Stimulated activated CD4-positive, alpha-beta T cell treated with anti-CD3 and anti-CD28 coated beads, Interleukin-15, amount 100 ng/mL, for 24 hours (primary cell): ENCODE data around the gene SGCA.

Experiments
- DNase-seq: peaks from one replicate; pipeline ENCODE4 v3.0.0-alpha.2; 2020

SGCA gene

DNA sequence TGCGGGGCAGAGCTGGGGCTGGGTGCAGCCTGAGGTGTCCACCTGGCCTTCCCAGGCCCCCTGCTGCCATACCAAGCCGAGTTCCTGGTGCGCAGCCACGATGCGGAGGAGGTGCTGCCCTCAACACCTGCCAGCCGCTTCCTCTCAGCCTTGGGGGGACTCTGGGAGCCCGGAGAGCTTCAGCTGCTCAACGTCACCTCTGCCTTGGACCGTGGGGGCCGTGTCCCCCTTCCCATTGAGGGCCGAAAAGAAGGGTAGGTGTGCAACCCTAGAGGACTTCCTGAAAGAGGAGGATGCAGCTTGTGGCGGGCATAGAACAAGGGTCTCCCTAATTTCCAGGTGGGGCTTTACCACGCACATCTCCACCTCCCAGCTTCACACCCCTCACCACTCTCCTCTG, 2.5 kb downstream of the SGCA start:
- DNase-seq = no peak

DNA sequence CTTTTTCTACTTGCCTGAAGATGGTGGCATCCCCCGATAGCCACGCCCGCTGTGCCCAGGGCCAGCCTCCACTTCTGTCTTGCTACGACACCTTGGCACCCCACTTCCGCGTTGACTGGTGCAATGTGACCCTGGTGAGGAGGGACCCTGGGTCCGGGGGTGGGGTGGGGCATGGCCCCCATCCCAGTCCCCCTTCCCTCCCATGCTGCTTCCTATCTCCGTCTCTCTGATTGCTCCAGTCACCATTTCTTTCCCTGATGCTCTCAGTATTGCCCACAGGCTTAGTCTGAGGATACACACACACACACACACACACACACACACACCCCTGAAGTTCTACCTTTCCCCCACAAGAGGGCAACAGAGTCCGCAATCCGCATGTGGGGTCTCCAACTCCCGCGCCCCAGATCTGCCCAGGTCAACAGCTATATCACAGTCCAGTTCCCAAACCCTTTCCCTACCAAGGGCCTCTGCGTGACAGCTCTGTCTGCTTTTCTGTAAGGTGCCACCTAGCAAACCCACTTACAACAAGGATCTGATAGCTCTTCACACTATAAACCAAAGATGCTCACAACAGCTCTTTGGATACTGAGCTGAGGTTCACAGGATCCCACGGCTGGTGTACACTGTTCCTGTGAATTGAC, 3.4 kb downstream of the SGCA start:
- DNase-seq = peak; percentile 69

DNA sequence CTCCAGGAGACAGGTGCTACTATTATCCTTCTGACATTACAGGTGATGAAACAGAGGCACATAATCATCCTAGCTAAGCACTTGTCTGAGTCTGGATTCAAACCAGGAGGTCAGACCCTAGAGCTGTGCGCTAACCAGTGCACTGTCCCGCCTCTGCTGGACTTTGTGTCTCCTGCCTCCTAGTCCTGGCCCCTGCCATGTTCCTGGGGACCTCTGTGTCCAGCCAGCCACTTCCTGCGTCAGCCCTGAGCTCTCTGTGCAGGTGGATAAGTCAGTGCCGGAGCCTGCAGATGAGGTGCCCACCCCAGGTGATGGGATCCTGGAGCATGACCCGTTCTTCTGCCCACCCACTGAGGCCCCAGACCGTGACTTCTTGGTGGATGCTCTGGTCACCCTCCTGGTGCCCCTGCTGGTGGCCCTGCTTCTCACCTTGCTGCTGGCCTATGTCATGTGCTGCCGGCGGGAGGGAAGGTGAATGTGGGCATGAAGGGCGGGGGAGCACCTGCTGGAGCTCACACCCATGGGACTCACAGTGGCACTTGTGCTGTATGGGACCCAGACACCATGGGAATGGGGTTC, 4.2 kb downstream of the SGCA start:
- DNase-seq = no peak

DNA sequence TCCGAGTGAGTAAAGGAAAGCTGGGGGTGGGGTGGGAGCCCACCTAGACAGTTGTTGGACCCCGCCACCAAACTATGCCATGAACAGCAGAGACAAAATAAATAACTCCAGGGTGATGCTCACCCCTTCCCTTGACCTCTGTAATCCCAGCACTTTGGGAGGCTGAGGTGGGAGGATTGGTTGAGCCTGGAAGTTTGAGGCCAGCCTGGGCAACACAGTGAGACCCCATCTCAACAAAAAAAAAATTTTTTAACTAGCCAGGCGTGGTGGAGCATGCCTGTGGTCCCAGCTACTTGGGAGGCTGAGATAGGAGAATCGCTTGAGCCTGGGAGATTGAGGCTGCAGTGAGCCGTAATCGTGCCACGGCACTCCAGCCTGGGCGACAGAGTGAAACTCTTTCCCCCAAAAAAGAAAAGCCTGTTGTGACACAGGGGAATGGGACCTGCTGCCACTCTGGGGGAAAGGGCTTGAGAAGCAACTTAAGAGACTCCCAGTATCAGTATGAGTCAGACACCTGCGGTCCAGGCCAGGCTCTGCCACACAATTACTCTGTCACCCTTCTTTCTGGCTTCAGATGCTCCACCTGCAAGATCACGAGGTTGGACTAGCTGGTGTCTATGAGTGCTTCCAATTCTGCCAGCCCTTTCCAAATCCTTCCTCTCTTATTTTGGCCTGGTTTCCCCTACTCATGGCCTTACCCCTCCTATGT, 5.0 kb downstream of the SGCA start:
- no peak for DNase-seq

DNA sequence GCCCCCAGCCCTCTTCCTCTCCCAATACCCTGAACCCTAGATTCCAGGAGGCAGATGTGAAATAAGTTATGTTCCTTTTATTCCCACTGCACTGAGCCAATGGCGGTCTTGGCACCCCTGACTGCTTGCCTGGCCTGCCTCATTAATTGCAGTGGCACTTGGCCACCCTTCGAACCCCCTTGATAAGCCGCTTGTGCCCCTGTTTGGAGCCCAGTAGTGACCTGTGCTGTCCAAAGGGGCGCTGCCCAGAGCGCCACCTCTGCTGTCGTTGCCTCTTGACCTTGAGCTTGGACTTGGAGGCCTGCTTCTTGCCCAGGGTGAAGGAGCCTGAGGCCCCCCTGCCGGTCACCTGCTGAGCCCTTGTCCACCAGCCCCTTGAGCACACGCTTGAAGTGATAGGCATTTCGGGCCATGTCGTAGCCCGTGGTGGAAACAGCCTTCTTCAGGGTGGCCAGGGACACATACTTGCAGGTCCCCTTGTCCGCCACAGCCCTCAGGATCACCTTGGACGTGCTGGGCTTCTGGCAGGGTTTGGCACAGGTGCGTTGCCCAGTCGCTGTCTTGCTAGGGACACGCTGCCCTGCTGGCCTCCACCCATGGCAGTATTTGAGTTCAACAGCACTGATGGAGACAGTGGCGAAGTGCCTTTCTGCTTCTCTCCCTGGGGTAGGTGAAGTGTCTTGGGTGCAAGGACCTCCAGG, 5.7 kb downstream of the SGCA start:
- no peak for DNase-seq

DNA sequence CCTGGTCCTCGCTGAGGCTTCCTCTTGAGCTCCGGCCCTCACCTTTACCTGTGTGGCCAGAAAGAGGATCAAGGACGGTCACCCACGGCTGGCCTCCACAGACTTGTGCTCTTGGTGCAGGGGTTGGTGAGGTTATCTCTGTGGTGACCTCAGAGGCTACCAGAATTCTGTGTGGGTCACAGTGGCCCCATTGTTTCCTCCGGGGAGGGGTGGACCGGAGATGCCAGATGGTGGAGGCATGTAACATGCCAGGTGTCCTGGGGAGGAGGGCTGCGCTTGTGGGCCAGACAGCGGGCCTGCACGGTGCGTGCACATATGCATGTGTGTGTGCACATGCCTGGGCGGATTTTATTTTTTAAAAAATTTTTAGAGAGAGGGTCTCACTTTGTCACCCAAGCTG, 6.3 kb downstream of the SGCA start:
- DNase-seq = no peak

DNA sequence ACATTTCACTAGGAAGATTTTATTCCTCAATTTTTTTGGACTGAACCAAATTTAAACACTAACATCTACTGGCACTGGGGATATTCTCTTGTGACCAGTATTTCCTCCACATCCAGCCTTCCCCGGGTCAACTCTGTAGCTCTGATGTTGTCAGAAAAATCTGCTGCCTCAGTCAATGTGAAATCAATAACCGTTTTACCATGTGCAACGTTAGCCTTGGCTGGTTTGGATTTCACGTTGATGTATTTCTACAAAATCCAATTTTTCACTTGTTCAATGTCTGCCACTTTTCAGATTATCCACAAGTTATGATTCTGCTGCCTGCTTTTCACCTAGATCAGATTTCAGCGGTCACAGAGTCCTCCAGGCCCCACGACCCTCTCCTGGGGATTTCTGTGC, 7.1 kb downstream of the SGCA start:
- no peak for DNase-seq

DNA sequence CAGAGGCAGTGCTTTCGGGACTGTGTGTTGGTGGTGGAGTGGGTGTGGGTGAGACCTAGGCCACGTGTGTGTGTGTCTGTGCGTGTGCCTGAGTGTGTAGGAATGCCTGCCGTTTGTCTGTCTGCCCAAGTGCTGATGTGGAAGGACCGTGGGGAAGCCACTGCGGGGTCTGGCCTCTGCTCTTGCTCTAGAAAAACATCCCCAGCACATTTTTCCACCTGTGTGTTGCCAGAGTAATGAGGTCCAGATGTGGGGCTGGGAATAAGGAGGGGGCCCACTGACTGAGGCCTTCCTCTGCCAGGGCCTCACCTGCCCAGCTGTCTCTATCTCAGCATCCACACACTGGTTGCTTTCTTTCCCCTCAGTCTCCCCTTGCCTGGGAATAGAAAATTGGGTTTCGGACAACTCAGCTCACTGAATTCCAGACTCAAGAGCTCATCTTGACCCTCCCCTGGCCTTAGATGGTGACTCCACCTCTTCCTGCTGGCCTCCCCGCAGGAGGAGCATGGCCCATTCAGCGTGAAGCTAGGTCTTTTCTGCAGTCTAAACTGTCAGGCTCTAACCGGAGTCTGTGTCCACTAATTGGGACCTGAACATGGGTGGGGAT, 7.6 kb downstream of the SGCA start:
- DNase-seq = no peak

DNA sequence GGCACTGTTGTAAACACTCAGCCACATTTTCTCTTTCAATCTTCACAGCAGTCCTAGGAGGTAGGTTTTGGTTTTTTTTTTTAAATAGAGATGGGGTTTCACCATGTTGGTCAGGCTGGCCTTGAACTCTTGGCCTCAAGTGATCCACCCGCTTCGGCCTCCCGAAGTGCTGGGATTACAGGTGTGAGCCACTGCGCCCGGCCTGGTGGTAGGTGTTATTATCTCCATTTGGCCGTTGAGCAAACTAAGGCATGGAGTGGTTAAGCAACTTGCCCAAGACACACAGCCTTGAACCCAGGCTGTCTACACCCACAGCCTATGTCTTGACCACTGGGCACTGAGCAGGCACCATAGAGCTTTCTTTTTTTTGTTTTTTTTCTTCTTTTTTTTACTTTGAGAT, 8.6 kb downstream of the SGCA start:
- DNase-seq = no peak

DNA sequence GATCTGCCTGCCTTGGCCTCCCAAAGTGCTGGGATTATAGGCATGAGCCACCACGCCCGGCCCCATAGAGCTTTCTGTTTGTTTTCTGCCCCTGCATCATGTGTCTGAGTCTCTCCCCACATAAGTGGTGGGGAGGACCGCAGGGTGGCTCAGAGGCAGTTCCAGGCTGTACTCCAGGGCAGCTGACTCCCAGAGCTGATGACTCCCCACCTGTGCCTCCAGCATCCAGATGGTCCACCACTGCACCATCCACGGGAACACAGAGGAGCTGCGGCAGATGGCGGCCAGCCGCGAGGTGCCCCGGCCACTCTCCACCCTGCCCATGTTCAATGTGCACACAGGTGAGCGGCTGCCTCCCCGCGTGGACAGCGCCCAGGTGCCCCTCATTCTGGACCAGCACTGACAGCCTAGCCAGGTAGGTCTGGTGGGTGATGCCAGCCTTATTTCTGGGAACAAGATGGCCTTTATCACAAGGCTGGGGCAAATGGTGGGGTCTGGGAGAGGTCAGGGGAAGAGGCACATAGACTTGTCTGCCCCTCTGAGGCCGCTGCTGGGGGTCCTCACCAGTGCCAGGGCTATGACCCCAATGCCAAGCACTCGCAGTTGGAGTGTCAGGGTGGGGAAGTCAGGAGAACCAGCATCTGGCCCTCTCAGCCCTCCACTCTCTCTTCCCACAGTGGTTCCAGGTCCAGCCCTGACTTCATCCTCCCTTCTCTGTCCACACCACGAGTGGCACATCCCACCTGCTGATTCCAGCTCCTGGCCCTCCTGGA, 9.4 kb downstream of the SGCA start:
- no peak for DNase-seq

DNA sequence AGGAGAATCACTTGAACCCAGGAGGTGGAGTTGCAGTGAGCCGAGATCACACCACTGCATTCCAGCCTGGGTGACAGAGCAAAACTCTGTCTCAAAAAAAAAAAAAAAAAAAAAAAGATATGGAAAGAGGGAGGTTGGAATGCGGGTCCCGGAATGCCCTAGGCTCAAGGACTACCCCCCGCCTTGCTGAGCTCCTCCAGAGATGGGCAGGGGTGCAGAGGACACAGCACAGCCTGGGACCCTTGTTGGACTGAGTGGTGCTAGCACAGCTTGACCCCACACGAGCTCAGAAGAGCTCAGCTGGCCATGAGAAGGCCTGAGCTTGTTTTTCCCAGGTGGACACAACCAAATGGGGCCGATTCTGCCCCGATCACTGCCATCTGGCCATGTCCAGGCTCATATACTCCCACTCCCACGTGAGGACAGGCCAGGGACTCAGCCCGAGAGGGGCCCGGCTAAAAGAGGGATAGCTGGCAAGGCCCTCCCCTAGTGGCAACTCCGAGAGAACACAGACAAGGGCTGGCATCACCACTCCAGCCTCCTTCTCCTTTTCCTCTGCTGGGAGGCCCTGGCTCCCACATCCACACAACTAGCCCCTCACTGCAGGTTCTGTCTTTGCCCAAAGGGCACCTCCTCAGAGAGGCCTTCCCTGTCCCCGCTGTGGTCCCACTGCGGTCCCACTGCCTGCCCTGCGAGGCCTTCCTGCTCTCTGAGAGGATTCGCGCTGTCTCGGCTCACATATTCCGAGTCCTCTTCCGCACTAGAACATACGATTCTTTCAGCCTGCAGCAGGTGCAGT, 11.0 kb downstream of the SGCA start:
- DNase-seq = no peak

DNA sequence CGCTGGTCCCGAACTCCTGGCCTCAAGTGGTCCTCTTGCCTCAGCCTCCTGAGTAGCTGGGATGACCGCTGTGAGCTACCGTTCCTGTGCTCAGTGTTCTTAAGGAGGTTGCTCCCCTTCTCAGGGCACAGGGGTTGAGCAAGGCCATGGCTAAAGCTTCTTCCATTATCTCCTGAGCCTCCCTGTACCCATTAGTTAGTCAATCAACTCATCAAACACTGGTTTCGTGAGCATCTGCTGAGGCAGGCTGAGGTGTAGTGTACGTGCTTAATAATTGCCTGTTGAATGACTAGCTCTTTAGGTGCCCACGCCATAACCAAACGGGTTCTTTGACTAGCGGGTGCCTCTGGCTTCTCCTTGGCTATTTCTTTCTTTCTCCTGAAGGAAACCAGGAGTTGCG, 11.7 kb downstream of the SGCA start:
- no peak for DNase-seq

DNA sequence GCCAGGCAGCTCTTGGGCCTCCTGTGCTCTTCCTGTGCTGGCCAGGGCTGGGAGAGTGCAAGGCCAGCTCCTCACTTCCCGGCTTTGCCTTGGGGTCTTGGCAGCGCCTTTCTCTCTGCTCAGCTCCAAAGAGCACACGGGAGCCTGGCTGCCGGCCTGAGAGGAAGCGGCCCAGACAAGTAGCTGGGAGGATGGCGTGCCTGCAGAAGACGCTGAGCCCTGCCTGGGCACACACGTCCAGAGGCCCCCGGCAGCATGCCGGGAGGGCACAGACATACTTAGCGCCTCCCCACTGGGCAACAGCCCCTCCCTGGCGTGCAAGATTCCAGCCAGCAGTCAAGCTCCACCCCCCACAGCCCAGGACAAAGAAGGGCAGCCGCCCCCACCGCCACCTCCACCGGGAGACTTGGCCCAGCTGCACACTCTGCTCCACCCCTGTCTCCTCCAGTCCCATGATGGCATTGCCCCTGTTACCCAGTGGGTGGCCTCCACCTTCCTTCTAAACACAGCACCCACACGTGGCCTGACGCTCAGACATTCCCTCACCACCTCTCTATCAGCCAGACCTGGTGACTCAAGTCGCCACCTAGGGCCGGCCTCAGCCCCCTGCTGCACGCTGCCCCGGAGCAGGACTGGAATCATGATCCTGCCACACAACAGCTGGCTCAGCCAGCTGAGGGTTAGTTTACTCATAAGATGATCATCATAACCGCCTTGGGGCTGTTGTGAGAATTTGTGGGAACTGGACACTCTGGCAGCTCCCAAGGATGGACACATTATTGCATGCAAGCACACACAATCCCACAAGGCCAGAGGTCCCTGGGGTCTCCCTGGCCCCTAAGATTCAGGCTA, 12.4 kb downstream of the SGCA start:
- DNase-seq = peak; percentile 66

DNA sequence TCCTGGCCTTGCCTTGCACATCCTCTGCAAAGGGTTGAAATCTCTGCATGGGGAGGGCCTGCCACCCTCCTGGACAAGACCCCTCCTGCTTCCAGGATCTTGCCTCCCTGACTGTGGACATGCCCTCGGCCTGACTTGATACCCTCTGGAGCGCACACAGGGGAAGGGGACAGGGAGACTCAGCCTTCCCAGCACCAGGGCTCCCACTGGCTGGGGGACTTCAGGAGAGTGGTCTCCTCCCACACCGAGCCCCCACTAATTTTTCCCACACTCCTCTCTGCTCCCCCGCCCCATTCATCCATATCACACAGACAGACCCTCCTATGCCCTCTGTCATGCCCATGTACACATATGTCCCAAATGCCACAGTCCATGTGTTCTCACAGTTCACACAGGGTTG, 14.3 kb downstream of the SGCA start:
- DNase-seq = no peak

DNA sequence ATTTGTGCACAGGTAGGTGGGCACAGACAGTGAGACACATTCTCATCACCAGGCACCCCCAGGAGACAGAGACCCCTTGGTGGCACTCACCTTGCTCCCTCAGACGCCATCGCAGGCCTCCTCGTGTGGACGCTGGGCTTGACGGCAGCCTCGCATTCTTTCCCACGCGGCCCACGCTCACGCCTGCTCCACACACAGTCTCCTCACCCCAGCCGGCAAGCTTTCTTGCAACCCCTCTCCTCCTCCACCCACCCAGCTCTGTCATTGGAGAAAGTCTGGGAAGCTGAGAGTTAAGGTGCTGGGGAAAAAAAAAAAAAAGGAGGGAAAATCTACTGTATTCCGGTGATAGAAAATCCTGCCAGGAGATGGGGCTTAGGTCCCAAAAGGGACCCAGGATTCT, 14.8 kb downstream of the SGCA start:
- DNase-seq = no peak

DNA sequence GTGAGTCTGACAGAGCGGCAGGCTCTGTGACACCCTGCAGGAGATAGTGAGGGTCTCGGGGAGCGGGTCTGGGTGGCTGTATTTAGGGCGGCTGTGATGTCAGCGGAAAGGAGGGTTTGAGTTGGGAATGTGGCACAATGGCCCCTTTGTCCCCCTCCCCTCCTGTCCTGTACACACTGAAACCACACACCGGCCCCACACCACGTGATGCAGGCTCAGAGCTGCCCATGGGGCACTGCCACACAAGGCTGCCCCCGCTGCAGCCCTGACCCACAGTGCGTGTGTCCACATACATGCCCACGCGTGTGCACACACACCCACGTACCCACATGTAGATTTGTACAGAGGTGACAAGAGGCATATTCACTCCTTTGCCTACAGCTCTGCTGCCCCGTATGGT, 15.3 kb downstream of the SGCA start:
- DNase-seq = no peak

DNA sequence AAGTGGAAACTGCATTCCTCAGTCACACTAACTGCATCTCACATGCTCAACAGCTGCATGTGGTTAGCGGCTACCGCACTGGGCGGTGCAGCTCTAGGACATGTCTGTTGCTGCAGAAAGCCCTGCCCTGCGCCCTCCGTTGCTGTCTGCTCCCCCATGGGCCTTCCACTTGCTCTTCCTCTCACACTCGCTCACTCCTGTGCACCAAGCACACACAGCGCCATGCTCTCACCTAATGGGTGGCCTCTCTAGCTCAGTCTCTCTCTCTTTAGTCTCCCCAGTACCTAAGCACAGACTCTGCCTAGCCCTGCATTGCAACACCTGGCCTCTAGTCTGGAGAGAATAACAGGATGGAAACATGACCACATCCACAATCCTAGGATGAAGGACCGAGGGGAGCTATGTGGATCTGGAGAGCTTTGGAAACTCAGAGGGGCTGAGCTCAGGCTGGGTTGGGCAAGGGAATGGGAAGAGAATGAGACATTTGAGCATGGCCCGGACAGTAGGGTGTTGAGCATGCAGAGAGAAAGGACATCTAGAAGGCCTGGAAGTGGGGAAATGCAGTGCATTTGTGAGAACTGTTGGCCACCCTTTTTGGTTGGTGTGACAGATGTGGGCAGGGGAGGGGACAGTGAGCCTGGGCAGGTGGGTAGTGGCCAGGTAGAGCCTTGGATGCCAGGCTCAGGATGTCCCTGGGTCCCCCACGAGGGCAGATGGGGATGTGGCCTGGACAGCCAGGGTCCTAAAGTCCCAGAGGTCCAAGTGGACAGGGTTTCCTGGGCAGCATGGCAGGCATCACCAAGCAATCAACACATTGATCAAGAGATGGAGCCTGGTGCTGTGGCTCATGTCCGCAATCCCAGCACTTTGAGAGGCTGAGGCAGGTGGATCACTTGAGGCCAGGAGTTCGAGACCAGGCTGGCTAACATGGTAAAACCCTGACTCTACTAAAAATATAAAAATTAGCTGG, 16.1 kb downstream of the SGCA start:
- DNase-seq = no peak

DNA sequence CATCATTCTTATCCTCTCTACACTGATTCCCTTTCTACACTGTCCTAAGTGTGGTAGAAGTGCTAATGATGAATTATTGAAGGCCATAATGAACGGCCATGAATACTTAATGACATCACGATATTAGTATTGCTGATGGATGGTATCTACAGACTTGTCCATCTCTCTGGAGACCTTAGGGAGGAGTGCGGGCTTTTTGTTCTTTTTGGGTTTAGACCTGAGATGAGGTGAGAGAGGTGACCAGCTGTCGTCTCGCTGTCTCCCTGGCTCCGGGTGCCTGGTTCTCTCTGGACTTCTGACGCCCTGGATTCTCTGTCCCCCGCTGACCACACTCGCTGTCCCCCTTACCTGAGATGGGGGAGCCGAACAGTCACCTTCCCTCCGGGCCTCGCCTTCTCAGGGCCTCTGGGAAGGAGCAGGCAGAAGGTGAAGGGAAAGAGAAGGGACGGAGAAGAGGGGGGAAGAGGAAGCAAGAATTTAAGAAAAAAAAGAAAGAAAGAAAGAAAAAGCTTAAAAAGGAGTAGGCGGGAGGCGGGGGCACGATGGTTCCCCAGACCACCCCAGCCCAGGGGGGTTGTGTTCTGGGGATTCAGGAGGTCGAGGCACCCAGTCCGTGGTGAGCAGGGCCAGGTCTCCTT, 17.1 kb downstream of the SGCA start:
- DNase-seq = no peak

DNA sequence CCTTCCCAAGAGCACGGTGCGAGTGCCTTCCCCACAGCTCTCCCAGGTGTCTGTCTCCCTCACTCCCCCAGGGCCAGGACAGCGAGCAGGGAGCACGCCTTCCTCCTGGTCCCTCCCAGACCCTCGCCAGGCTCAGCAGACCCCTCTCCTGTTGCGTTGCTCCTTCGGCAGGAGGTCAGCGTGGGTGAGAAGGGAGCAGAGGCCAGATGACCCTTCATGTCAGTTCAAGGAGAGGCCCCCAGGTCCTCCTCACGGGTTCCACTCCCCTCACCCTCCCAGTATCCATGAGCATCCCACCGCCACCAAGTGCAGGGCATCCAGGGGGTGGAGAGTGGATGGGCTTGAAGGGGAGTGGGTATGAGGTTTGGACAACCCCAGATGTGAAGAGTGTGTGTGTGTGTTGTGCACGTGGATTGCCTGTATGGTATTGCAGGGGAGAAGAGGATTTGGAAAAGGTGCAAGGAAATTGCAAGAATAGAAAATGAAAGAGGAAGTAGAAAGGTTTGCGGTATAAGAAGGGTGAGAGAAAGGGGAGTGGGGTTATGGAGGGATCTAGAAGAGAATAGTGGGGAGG, 17.7 kb downstream of the SGCA start:
- no peak for DNase-seq
